Neural progenitor cell (in vitro differentiated cells): ENCODE results near the gene HTATSF1. TPM values are rescaled to one million over a fixed set of nuclear protein-coding genes. Genes with fewer than 3 reads are reported as not detected.

Source experiments
- DNase-seq: peaks from one replicate; pipeline ENCODE4 v3.0.0-alpha.2; 2016; ENCODE audit warnings: low spot score
- H2AFZ ChIP-seq: fragments of 200-600 bp; sonication (generic); replicated peaks from 2 replicates; pipeline ENCODE4 v1.6.1; 2016; ENCODE audit warnings: antibody characterized with exemption
- H3F3A ChIP-seq: fragments of 200-600 bp; sonication (generic); 2 replicates; pipeline ENCODE4 v1.6.1; 2016; ENCODE audit warnings: antibody characterized with exemption, low read depth
- H3K27ac ChIP-seq: fragments of 200-600 bp; sonication (generic); 2 replicates; pipeline ENCODE4 v1.5.1; 2016; ENCODE audit warnings: mild to moderate bottlenecking
- H3K27me3 ChIP-seq: fragments of 200-600 bp; sonication (generic); 2 replicates; pipeline ENCODE4 v1.6.1; 2016; ENCODE audit warnings: mild to moderate bottlenecking, moderate library complexity
- H3K36me3 ChIP-seq: fragments of 200-600 bp; sonication (generic); 2 replicates; pipeline ENCODE4 v1.5.1; 2016
- H3K4me1 ChIP-seq: fragments of 200-600 bp; sonication (generic); 2 replicates; pipeline ENCODE4 v1.6.1; 2016; ENCODE audit warnings: mixed run types
- H3K4me2 ChIP-seq: fragments of 200-600 bp; sonication (generic); 2 replicates; pipeline ENCODE4 v1.6.1; 2016
- H3K4me3 ChIP-seq: fragments of 200-600 bp; sonication (generic); 2 replicates; pipeline ENCODE4 v1.5.1; 2016
- H3K79me2 ChIP-seq: fragments of 200-600 bp; sonication (generic); 2 replicates; pipeline ENCODE4 v1.6.1; 2016; ENCODE audit warnings: low read depth
- H3K9ac ChIP-seq: fragments of 200-600 bp; sonication (generic); 2 replicates; pipeline ENCODE4 v1.6.1; 2016
- H3K9me3 ChIP-seq: fragments of 200-600 bp; sonication (generic); 2 replicates; pipeline ENCODE4 v1.5.1; 2016; ENCODE audit warnings: low read depth
- H4K20me1 ChIP-seq: fragments of 200-600 bp; sonication (generic); 2 replicates; pipeline ENCODE4 v1.6.1; 2016; ENCODE audit warnings: low read depth
- H3K27ac Mint-ChIP-seq: 3 replicates; pipeline ENCODE4 v1.8.0; 2021; ENCODE audit warnings: mixed read lengths
- H3K27me3 Mint-ChIP-seq: 2 replicates; pipeline ENCODE4 v1.8.0; 2022; ENCODE audit warnings: low read depth, mild to moderate bottlenecking, inconsistent platforms, moderate library complexity, mixed read lengths; ENCODE audit not compliant: insufficient read depth
- H3K36me3 Mint-ChIP-seq: 3 replicates; pipeline ENCODE4 v1.8.0; 2021; ENCODE audit warnings: mixed read lengths
- H3K4me1 Mint-ChIP-seq: 3 replicates; pipeline ENCODE4 v1.8.0; 2021; ENCODE audit warnings: mixed read lengths
- H3K4me3 Mint-ChIP-seq: 3 replicates; pipeline ENCODE4 v1.8.0; 2021; ENCODE audit warnings: mild to moderate bottlenecking, moderate library complexity, mixed read lengths
- H3K9me3 Mint-ChIP-seq: 3 replicates; pipeline ENCODE4 v1.8.0; 2020; ENCODE audit warnings: mixed read lengths
- CTCF ChIP-seq: fragments of 200-600 bp; sonication (generic); IDR thresholded peaks from 2 replicates; pipeline ENCODE4 v1.5.1; 2017; ENCODE audit warnings: antibody characterized with exemption, mild to moderate bottlenecking
- EZH2 ChIP-seq: fragments of 200-600 bp; sonication (generic); IDR thresholded peaks from 2 replicates; pipeline ENCODE4 v1.6.1; 2017; ENCODE audit warnings: antibody characterized with exemption, mild to moderate bottlenecking, moderate library complexity
- EZH2phosphoT487 ChIP-seq: fragments of 200-600 bp; sonication (generic); IDR thresholded peaks from 2 replicates; pipeline ENCODE4 v1.6.1; 2017; ENCODE audit warnings: antibody characterized with exemption
- total RNA-seq: library from RNA; depleted of rRNA; stranded (reverse); fragments of >200 nt; gene quantifications from 2 replicates; pipeline ENCODE4 v1.2.3, GENCODE V29; 2015; ENCODE audit warnings: low replicate concordance

HTATSF1 gene
- total RNA-seq, 1 donor from 2014 or later: 111 TPM

- Histone ChIP-seq H3K27me3 (no peaks in the 10 kb centered on the region), H4K20me1 (no peaks in the 10 kb centered on the region), H3K9ac (no peak overlapping the region), H3K4me3 (no peak overlapping the region), H3K36me3 (no peaks in the 10 kb centered on the region), H2AFZ (no peak overlapping the region), H3K79me2 (no peaks in the 10 kb centered on the region), H3K27ac (no peak overlapping the region), H3F3A (no peaks in the 10 kb centered on the region), H3K9me3 (no peaks in the 10 kb centered on the region), H3K4me2 (no peak overlapping the region), H3K4me1 (no peaks in the 10 kb centered on the region)
- H3K9me3 Mint-ChIP-seq: no peaks in the 10 kb centered on the region
- H3K4me3 Mint-ChIP-seq: no peak overlapping the region
- H3K36me3 Mint-ChIP-seq: no peaks in the 10 kb centered on the region
- no peak for DNase-seq
- TF ChIP-seq EZH2 (no peak), EZH2phosphoT487 (no peak), CTCF (no peak)
- H3K27ac Mint-ChIP-seq: no peak overlapping the region
- H3K4me1 Mint-ChIP-seq: no peaks in the 10 kb centered on the region
- H3K27me3 Mint-ChIP-seq: peaks cover 4% of the 10 kb centered on the region
Measured at GRCh38 chrX:136542281-136542680, 44.9 kb downstream of the HTATSF1 start.

GRCh38 chrX:136546371-136546781 is 49.0 kb downstream of the HTATSF1 start:
- Histone ChIP-seq H3K79me2 (no peaks in the 10 kb centered on the region), H3K36me3 (no peaks in the 10 kb centered on the region), H3K4me1 (no peaks in the 10 kb centered on the region), H3F3A (no peaks in the 10 kb centered on the region), H3K4me3 (no peak overlapping the region), H3K9ac (no peak overlapping the region), H3K4me2 (no peak overlapping the region), H3K9me3 (peaks cover 3% of the 10 kb centered on the region), H4K20me1 (no peaks in the 10 kb centered on the region), H2AFZ (no peak overlapping the region), H3K27ac (no peak overlapping the region), H3K27me3 (no peaks in the 10 kb centered on the region)
- Mint-ChIP-seq H3K36me3 (no peaks in the 10 kb centered on the region), H3K4me1 (no peaks in the 10 kb centered on the region), H3K27ac (no peak overlapping the region), H3K4me3 (no peak overlapping the region), H3K27me3 (peaks cover 3% of the 10 kb centered on the region), H3K9me3 (no peaks in the 10 kb centered on the region)
- TF ChIP-seq EZH2phosphoT487: no peak
- no peak for DNase-seq

GRCh38 chrX:136549226-136549625 is 51.8 kb downstream of the HTATSF1 start:
- no peak for DNase-seq
- no peaks in the 10 kb centered on the region for H3K9me3 Mint-ChIP-seq

More at GRCh38 chrX:136549226-136549625, 51.8 kb downstream of the HTATSF1 start:
- Histone ChIP-seq H3K9ac (no peak overlapping the region), H4K20me1 (no peaks in the 10 kb centered on the region), H3K4me3 (no peak overlapping the region), H3K27ac (no peak overlapping the region), H3F3A (no peaks in the 10 kb centered on the region), H2AFZ (no peak overlapping the region), H3K4me1 (no peaks in the 10 kb centered on the region), H3K36me3 (no peaks in the 10 kb centered on the region), H3K79me2 (no peaks in the 10 kb centered on the region), H3K27me3 (no peaks in the 10 kb centered on the region), H3K4me2 (no peak overlapping the region), H3K9me3 (peaks cover 3% of the 10 kb centered on the region)
- TF ChIP-seq EZH2 (no peak), CTCF (no peak), EZH2phosphoT487 (no peak)
- no peaks in the 10 kb centered on the region for H3K36me3 Mint-ChIP-seq
- no peak overlapping the region for H3K27ac Mint-ChIP-seq
- peaks cover 3% of the 10 kb centered on the region for H3K27me3 Mint-ChIP-seq
- H3K4me1 Mint-ChIP-seq: no peaks in the 10 kb centered on the region
- H3K4me3 Mint-ChIP-seq: no peak overlapping the region
